GM19455 (cell line): ENCODE results near the gene ABR.
"Not testable (repeated sequence)": the region's sequence is repeated elsewhere in the genome, so short reads cannot be mapped to it uniquely, and the experiment has no call there.

Experiments used
- ATAC-seq: cut with Tn5 transposase; IDR thresholded peaks from one replicate; pipeline ENCODE4 v1.9.1; 2021; ENCODE audit not compliant: unreplicated experiment

ABR gene

DNA sequence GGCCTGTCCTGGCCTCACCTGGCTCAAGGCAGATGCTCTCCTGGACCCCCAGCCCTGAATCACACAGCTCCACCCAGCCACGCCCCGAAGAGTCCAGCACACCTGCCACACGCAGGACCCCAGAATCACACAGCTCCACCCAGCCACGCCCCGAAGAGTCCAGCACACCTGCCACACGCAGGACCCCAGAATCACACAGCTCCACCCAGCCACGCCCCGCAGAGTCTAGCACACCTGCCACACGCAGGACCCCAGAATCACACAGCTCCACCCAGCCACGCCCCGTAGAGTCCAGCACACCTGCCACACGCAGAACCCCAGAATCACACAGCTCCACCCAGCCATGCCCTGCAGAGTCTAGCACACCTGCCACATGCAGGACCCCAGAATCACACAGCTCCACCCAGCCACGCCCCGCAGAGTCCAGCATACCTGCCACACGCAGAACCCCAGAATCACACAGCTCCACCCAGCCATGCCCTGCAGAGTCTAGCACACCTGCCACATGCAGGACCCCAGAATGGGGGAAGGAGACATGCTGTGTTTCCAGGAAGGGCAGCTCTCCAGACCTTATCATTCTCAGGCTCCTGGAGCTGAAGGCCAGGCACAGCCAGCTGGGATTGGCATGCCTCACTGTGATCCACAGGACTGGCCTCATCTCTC is 105.7 kb downstream of the ABR start:
- not testable (repeated sequence) for ATAC-seq

DNA sequence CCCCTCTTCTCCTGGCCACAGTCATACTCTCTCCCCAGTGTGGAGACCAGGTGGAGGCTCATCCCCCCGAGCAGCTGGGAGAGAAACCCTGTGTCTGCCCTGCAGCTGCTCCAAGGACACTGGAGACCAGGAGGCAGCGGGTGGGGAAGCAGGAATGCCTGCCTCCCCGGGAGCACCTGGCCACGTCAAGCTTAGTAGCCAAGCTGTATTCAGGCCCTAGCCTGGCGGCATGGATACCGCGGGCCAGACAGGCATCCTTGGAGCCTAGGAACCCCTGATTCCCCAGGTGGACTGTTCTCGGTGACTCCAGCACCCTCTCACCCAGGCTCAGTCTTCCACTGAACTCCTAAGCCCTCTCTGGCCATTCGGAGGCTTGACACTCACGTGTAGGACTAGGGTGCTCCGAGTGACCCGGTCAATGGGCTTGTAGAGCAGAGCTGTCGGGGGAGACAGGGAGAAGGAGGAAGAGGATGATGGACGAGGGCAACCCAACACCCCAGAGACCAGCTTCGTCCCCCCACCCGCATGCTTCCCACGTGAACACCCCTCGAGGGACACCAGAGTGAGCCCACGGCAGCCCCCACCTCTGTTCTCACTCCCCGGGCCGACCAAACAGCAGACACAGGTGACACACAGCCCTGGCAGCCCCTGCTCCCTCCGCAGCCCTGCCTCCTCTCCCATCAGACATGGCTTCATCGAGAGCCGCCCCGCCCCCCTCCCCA is 106.4 kb downstream of the ABR start:
- ATAC-seq, result no peak

DNA sequence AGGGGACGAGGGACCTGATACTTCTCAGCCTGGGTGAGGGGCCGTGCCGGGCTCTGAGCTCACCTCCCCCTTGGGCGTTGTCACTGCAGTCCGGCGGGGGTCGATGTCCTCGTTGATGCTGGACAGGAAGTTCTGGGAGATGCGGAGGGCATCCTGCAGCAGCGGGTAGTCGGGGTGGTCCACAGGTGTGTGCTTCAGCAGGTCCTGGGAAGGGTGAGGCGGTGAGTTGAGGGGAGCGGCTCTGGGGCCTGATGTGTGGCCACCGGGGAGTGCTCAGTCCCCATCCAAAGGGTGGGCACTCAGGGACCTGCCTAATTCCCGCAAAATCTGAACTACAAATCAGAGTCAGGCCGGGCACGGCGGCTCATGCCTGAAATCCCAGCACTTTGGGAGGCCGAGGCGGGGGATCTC is 107.2 kb downstream of the ABR start:
- ATAC-seq, result no peak

DNA sequence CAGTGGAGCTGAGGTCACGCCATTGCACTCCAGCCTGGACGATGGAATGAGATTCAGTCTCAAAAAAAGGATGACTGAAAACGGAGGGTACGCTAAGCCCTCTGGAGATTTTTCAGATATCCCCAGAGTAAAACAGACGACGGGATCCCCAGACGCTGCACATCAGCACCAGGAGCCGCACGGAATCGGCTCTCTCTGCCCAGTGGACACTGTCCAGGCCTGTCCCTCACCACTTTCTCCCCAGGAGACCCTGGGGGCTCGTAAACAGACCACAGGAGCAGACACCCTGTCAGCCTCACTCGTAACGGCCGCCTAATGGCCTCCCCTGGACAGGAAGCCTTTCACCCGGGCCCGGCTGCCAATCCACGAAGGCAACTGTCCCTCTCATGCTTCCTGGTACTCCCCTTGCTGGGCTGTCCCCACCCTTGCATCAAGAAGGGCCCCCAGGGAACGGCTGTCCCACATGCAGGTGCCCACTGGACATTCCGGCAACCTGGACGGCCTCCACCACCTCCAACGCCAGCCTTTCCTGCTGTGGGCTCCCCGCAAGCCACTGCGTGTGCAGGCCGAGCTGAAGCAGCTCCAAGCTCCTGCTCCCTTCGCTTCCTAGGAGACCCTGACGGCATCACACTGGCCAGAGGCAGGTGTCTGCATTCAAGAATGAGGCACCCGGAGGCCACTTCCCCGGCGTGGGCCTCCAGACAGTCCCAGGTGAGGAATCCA is 108.5 kb downstream of the ABR start:
- no peak for ATAC-seq

DNA sequence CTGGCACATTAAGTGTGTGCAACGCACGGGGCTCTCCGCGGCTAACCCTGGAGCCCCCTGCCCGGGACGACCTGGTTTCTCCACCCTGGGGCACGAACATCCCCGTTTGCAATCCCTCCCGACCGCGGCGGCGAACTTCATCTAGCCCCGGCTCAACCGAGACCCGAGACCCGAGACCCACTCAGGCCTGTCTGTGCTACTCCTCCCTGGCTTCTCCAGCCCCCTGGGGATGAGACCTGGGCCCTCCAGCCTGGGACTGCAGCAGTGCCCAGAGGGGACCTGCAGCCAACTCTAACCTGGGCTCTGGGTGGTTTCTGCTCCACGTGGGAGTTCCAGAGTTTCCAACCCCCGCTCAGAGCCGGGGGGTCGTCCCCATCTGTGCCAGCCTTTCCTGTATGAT is 109.4 kb downstream of the ABR start:
- no peak for ATAC-seq

DNA sequence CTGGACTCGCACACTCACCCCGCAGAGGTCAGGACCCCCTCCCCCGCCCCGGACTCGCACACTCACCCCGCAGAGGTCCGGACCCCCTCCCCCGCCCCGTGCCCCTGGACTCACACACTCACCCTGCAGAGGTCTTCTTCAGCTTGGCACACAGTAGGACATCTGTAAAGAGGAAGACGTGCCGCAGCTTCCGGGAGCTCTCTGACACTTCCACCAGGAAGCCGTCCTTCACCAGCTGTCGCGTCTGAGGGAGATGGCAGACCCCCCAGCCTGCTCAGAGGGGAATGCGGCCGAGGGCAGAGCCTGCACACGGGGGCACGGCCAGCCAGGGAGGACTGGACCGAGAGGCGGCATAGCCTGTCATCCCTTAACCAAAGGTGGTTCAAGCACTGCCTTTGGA is 109.9 kb downstream of the ABR start:
- ATAC-seq, result no peak

DNA sequence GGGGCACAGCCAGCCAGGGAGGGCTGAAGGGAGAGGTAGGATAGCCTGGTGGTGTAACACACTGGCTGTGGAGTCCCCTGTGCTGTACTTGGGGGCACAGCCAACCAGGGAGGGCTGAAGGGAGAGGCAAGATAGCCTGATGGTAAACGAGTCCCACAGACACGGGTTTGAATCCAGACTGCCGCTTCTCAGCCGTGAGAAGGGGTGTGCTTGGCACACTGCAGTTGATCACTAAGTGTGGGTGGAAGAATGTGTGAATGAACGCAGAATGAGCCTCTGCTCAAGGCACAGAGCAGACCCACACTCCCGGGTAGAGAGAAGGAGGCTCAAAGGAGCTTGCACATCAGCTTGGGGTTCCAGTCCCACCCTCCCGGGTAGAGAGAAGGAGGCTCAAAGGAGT is 111.4 kb downstream of the ABR start:
- ATAC-seq, result no peak

DNA sequence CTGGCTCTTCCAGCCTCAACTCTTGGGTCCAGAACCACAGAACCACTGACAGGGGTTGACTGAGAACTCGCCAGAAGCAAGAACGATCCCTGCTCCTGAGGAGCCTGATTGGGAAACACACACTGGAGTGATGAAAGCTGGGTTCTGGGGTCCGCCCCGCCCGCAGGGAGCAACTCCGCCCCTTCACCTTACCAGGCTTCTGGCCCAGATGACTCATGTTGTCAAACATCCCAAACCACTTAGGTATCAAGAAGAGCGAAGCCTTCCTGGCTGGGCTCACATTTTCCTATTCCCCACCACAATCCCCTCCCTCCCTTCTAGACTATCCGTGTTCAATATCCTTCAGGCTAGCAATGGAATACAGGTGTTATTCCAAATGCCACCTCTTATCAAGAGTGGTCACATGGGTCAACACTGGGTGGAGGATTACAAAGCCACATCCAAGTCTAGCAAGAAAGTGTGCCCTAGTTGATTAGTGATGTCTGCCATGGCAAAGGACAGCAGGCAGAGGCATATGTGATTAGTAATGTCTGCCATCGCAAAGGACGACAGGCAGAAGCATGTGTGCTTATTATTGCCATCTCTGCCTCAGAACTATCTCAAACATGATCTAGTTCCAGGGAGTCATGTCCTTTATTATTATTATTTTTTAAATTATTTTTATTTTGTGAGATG is 112.4 kb downstream of the ABR start:
- ATAC-seq, result no peak

DNA sequence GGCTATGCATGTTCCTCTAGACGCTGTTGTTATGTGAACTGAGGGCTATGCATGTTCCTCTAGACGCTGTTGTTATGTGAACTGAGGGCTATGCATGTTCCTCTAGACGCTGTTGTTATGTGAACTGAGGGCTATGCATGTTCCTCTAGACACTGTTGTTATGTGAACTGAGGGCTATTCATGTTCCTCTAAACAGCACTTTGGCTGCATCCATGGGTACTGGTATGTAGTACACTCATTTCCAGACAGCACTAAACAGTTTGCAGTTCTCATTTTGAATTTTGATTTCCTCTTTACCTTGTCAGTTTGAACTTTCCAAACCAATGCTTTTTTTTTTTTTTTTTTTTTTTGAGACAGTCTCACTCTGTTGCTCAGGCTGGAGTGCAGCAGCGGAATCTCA is 114.4 kb downstream of the ABR start:
- not testable (repeated sequence) for ATAC-seq

DNA sequence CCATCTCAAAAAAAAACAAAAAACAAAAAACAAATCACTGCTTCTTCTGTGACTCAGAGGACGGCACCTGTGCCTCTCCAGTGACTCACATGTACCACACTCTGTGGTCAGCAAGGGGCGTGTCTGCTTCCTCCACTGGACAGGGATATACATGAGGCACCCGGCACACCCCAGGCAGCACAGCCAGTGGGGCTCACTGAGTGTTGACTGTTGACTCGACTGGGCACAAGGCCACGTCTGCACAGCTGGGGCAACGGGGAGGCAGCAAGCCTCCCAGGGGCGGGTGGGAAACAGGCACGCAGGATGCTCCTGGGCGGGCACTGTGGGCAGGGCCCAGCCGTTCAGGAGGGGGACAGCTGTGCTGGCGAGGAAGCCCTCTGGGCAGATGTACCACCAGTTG is 118.8 kb downstream of the ABR start:
- no peak for ATAC-seq

DNA sequence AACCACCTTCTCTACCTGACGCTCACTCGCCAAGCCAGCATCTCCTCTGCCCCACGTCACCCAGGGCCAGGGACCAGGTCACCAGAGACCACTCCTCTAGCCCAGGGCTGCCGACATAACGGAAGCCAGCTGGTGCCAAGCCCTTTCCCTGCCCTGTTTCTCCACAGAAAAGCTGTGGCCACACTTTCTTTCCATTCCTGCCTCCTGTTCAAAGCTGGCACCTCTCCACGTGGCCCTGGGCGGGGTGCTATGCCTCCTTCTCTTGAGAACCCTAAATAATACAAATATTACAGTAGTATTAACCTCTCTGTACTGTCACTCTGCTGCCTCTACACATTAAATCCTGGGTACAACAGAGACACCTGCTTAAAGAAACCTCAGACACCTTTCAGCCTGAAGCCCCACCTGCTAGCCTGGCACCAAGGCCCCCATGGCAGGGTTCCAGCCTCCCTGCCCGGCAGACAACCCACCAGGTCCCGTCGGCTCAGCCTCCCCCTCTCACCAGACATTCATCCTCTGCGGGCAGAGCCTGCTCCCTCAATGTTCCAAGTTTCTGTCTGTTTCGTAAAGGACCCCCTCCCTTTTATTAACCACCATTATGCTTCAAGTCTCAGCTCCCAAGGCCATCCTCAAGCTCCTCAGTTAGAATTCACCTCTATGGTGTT is 120.5 kb downstream of the ABR start:
- ATAC-seq, result no peak

DNA sequence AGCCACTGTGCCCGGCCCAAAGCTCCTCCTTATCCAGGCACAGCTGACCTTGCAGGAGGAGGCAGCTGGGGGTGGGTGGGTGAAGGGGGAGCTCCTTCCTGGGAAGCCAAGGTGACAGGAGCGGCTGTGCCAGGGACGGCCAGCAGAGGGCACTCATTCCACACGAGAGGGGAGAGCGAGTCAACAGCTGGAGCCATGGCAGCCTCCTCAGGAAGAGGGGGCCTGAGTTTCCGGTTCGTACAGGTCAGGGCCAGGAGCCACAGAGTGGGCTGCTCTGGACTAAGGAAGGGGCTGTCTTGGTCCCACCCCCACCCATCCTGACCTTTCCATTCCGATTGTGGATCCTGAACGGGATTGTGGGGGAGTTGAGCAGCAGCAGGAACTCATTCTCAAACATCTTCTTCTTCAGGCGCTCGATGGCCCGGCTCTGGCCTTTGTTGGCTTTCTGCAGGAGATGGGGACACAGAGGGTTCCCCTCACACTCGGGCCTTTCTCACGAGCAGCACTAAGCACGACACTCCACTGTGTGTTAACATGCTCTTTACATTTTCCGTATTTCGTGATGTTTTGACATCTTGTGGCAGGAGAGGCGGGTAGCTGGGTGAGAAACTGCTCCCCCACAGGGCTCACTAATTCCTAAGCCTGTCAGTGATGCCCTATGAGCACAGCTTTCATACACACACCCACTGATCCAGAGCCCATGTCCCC is 121.2 kb downstream of the ABR start:
- ATAC-seq, result no peak

DNA sequence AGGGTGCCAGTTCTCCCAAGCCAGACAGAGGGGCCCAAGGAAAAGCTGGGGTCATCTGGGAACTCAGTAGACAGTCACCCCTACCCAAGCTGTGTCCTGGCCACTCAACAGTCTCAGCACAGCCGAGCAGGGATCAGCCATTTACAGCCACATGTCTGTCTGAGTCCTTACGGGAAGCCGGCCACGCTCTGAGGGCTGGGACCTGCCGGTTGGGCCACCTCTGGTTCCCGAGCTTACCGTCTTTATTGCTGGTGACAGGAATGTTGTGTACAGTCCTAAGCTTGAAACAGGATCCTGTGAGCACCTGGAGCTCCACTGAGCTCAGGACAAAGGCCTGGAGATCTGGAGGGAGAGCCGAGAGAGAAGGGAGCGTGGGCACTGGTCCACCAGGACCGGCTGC is 123.0 kb downstream of the ABR start:
- no peak for ATAC-seq

DNA sequence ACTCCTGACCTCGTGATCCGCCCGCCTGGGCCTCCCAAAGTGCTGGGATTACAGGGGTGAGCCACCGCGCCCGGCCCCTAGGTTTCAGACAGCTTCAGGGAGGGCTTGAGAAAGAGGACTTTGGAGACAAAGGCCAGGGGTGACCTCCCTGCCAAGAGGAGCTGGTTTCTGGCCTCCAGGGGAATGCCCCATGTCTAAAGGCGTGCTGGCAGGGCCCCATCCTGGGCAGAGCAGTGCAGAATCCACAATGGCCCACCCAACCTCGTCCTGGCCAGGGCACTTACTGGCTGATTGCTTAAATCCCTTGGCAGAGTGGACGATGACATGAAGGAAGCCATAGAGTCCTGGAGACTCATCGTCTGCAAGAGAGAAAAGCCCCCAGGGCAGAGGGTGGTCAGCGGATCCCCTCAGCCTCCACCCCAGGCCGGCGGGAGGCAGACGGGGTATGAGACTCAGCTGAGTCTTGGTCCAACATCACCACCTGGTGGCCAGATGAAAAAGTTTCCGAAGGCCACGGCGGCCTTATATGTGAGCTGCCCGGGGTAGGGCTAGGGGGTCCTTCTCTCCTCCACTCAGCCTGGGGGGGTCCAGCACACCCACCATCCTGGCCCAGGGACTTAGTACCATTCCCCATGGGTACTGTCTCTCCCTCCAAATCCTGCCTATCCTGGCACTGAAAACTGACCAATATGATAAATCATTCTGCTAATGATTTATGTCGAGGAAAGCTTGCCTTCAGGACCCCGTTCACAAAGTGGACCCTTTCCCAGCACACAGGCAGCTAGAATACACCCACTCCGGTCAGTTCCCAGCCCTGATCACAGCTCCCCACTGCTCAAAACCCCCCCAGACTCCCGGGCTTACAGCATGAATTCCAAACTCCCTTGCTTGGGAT is 123.8 kb downstream of the ABR start:
- ATAC-seq, result no peak

DNA sequence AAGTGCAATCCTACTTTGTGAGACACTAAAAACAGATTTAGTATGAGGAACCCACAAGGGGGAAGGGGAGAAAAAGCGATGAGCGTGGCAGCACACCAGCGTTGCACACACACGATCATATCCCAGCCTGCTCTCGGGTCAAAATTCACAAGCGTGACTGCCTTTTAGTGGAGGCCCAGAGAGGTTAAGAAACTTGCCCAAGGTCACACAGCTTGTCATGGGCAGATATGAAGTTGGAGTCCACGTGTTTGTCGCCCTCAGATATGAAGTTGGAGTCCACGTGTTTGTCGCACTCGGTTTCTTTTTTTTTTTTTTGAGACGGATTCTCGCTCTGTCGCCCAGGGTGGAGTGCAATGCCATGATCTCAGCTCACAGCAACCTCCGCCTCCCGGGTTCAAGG is 124.5 kb downstream of the ABR start:
- ATAC-seq, result no peak

DNA sequence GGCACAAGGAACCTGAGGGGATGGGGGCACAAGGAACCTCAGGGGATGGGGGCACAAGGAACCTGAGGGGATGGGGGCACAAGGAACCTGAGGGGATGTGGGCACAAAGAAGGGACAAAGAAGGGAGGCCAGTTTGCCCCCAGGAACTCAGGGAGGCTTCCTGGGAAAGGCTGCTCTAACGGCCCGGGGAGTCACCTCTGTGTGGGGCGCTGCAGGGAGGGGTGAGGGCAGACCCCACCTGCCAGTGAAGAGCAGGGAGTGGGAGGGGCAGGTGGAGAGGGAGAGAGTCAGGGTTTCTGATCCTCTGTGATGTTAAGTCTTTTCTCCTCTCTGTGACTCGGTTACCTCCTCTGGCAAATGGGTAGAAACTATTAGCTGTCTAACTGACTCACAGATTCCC is 125.1 kb downstream of the ABR start:
- ATAC-seq, result no peak

DNA sequence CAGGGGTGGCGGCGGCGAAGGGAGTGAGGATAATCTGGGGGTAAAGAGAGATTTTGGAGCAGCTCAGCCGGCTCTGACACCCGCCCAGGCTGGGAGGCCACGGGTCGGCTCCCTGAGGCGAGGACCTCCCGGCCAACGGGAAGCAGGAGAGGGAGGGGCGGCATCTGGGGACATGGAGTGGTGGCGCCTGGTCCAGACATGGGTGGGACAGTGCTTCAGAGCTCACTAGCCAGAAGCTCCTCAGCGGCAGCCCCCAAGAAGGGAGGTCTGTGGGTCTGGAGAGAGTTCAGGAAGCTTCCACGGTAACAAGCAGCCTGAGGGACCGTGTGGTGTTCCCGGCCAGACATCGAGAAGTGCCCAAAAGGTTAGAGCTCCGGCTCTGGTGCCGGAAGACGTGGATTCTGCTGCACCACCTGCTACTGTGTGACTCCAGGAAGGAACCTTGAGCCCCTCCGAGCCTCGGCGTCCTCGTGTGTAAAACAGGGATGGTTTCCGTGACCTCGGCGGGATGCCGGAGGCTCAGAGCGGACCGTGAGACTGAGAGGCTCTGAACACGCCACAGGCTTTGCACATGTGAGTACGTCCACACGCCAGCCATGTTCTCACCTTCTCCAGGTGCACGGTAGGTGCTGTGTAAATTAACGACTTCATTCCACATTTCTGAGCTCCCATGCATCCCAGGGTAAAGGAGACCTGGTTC is 126.0 kb downstream of the ABR start:
- no peak for ATAC-seq

DNA sequence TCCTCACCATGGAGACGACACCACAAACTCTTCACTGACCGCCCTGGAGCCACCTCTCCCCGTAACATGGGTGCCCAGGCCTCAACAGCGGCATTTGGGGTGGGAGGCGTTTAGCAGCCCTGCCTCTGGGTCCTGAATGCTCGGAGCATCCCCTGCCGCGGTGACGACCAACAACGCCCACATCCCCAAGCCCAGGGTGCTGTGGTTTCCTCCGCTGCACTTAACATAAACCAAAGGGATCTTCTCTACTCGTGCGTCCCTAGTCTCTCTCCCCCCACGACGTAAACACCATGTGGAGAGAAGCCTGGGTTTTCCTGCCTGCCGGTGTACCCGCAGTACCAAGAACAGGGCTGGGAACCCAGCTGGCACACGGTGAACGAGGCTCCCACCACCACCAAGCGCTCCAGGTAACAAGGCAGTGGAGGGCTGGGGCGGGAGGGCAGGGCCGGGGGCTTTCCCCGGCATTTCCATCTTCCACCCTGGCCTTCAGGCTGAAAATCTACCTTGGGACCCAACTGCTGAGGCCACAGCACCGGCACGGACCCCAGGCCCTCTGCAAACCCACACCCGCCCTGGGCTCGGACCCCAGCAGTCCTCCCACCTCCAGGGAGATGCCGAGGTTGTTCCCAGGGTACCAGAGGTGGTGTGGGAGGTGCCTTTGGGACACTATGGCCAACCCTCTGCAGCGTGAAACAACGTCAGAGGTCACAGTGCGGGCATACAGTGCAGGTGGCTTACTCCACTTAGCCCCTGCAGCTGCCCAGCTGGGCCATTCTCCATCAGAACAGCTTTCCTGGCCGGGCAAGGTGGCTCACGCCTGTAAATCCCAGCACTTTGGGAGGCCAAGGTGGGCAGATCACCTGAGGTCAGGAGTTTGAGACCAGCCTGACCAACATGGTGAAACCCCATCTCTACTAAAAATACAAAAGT is 128.5 kb downstream of the ABR start:
- no peak for ATAC-seq
